Measurements from ENCODE around the gene RIC8B.

RIC8B gene

DNA sequence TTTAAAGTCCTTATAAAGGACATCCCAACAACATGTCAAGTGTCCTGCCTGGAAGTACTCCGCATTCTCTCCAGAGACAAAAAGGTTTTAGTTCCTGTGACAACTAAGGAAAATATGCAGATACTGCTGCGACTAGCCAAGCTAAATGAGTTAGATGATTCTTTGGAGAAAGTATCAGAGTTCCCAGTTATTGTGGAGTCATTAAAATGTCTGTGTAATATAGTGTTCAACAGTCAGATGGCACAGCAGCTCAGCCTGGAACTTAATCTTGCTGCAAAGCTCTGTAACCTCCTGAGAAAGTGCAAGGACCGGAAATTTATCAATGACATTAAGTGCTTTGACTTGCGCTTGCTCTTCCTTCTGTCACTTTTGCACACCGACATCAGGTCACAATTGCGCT lies 40.2 kb downstream of the RIC8B start:
- no peak for DNase-seq

DNA sequence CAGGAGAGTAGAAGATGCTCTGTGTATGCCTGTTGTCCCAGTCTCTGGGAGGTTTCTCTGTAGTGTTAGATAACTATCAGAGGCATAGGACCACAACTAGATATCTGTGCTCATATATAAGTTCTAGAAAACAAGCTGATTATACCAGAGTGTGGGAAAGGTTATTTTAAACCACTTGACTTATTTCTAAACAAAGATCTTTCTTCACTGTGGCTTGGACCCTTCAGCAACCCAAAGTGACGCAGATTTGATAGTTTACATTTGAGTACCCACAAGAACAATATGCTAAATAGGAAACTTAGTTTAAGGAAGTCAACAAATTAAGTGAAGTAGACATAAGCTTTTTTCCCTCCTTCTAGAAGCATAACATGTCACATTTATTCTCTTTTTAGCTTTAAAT lies 41.3 kb downstream of the RIC8B start:
- DNase-seq: no peak

DNA sequence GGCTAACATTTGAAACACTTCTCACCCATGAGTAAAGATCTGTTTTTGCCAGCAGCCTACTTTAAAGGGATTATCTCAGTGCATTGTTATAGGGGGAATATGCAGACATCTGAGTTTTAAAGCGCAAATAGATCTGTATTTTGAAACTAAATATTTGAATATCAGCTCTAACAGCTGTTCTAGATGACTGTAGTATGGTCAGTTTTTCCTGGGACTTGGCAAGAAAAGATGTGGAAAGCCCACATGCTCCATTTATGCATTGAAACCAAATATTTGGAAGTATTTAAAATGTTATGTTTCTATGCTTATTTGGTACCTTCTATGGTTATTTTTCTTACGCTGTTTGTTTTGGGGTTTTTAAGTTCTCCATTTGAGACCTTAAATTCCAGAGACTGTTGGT lies 41.7 kb downstream of the RIC8B start:
- no peak for DNase-seq

DNA sequence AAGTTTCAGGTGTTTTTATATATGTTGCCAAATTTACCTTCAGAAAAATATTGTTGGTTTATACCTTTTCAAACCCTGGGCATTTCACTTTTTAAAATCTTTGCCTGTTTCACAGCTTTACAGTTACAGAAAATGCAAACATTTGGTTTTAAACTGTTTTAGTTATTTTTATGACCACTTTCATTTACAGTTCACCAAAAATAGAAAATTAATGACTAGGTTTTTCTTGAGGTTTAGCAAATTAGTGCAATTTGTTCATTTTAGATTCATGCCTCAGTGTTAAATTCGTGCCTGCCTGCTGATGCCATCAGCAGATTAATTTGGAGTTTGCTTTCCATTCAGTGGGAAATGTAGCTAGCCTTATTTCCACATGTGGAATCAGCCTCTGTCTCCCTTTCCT lies 45.5 kb downstream of the RIC8B start:
- no peak for DNase-seq

DNA sequence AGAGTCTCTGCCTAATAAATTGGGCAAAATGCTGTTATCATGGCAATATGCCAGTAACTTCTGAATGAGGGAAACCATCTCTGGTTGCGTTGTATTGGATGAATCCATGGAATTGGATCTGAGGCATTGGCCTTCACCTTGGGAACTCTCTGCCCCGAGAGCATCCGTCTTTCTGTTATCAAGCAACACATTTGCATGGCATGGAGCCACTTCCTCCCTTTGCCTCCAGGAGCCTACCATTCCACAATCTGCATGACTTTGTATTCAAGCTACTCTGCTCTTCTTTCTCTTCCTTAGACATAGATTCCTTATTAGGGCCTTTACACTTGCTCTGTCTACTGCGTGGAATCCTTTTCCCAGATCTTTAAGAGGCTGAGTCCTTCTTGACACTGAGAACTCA lies 57.2 kb downstream of the RIC8B start:
- DNase-seq: no peak

GRCh38 chr12:106837782-106838181 lies 63.3 kb downstream of the RIC8B start:
- no peak for DNase-seq

DNA sequence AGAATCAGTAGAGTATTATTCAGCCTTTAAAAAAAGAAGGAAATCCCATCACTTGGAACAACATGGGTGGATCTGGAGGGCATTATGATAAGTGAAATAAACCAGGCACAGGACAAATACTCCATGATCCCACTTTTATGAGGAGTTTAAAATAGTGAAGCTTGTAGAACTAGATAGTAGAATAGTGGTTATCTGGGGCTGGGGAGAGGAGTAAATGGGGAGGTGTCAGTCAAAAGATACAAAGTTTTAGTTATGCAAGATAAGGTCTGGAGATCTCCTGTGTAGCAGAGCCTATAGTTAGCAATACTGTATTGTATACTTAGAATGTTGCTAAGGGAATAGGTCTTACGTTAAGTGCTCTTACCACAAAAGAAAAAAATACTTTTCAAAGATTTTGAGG lies 64.9 kb downstream of the RIC8B start:
- DNase-seq: no peak

DNA sequence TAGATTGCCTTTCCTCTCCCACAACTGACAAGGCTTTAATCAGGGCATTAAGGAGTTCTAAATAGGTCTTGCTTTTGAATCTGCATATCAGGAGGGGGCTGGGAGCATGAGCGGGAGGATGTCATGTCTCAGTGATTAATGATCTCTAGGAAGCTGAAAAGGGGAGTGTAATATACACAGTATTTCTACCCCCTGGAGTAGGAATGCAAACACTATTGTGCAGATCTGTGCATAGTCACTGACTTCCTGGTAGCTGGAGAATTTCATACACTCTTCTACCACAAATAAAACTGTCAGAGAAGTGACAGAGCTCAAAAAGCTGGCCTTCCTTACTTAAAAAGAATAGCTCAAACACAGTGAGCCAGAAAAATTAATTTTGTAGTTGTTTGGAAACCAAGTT lies 65.8 kb downstream of the RIC8B start:
- no peak for DNase-seq

GRCh38 chr12:106841510-106842302 lies 67.2 kb downstream of the RIC8B start:
- DNase-seq: peak; percentile 23

DNA sequence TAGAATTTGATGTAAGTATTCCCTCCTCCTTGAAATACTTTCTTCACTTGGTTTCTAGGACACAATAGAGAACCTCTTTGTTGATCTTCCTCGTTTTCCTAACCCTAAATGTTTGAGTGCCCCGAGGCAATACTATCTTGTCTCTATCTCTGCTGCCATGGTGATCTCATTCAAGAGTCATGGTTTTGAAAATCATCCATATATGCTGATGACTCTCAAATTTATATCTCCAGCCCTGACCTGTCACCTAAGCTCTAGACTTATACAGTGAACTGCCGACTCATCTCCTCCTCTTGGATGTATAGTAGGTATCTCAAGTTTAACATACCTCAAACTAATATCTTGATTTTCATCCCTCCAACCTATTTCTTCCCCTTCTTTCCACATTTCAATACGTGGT lies 71.4 kb downstream of the RIC8B start:
- no peak for DNase-seq

- no peak for DNase-seq
Measured at GRCh38 chr12:106847861-106848260, 73.4 kb downstream of the RIC8B start.

DNA sequence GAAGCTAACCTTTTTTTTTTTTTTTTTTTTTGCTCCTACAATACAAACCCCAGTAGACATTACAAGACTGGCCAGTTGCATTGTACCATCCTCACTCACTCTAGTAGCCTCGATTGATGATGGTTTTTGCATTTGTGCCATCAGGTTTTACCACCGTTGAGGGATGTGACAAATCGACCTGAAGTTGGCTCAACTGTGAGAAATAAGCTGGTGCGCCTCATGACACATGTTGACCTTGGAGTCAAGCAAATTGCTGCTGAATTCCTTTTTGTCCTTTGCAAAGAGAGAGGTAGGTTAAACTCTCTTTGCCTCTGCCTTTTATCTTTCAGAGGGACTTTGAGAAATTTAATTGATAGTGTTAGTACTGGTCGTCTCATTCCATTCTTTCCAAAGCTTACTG lies 76.8 kb downstream of the RIC8B start:
- no peak for DNase-seq

DNA sequence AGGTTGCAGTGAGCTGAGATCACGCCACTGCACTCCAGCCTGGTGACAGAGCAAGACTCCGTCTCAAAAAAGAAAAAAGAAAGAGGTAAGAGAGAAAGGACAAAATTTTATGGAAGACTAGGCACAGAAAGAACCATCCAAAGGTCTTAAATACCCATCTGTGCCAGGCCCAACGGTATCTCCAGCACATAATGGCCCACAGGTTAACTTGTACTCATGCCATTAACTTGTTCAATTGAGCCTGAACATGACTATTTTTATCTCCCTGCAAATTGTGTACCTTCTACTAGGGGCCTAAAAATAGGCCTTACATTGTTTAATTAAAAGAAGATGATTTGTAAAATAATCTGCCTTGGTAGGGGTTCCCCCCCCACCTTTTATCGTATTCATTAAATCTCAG lies 80.2 kb downstream of the RIC8B start:
- DNase-seq: no peak

GRCh38 chr12:106855221-106855758 lies 80.8 kb downstream of the RIC8B start:
- no peak for DNase-seq

DNA sequence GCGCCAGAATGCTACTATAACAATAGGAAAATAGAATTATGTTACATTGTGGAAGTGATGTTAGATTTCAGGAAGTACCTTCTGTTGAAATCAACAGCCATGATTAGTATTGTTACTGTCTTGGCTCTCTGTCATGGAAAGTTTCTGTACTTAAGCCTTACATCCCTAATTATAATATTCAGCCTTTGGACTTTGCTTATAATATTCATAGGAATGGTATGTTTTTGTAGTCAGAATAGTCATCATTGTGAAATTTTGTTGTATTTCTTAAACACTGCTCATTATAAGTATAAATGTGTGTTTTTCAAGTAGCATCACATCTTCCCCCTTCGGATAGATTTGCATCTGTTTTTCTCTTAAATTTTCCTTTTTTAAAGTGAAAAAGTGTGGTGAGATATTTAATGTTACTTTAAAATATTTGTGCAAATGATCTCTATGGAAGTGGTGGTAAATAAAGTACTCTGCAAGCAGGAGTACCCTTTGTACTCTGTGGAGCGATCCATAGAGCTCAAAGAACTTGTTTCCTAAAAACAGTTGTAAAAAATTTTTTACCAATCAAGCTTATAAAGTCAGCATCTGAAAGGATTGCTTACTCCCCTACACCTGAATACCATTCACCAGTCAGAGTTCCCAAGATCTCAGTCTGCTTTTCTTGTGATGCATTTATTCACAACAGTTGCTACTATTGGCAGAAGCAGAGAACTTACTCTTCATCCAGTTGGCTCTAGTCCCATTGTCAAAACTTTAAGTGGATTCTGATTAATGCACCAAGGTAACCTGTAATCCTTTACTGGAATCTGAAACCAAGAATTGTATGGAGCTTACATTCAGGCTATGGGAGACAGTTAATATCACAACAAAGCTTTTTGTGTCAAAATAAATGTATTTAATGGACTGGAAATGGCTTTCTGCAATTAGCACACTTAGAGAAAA lies 87.8 kb downstream of the RIC8B start:
- no peak for DNase-seq

DNA sequence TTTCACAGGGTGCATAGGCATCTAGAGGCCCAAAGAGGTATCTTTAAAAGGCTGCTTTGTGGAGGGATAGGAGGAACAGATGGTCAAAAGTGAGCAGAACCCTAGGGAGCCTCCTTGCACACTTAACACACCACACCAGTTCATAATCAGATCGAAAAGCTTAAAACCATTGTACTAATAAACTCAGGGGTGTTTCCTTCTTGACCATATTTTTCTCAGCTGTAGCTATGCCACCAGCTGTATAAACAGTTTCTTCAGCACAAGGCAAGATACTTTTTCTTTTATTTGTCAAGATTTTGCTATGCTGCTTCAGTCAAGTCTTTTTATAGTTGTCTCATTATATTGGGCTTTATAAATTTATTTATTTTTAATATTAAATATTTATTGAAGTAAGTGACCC lies 88.7 kb downstream of the RIC8B start:
- DNase-seq: no peak

- no peak for DNase-seq
Measured at GRCh38 chr12:106865683-106866082, 91.2 kb downstream of the RIC8B start.

- DNase-seq: no peak
Measured at GRCh38 chr12:106866426-106867080, 92.1 kb downstream of the RIC8B start.

GRCh38 chr12:106867651-106868050 lies 93.2 kb downstream of the RIC8B start:
- no peak for DNase-seq

GRCh38 chr12:106868982-106869700 lies 94.7 kb downstream of the RIC8B start:
- no peak for DNase-seq

- DNase-seq: no peak
Measured at GRCh38 chr12:106870116-106870515, 95.6 kb downstream of the RIC8B start.

- DNase-seq: no peak
Measured at GRCh38 chr12:106871477-106871876, 97.0 kb downstream of the RIC8B start.

DNA sequence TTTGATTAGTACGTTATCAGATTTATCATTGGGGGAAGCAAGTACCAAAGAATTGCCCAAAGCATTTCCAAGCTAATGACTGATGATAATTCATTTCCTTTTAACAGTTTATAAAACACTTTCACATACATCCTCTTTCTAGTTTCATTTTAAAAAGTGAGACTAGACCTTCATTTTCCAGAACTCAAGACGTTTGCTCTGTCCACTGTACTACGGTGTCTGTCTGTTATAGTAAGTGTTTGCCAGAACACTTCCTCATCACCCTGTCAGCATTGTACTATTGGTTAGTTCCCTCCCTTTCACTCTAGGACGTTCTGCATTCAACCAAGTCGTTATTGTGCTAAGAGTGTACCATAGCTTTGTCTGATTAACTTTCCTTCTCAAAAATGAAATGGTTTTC lies 99.5 kb downstream of the RIC8B start:
- no peak for DNase-seq
